ENCODE results near the gene E2F3. TPM values are rescaled to one million over a fixed set of nuclear protein-coding genes. Genes with fewer than 3 reads are reported as not detected.

E2F3 gene
- total and polyA plus RNA-seq, 8 donors = 0.51 to 4.4 (median 1.2) TPM

GRCh38 chr6:20434766-20435165, 33.1 kb downstream of the E2F3 start:
- Histone ChIP-seq H3K9me3 (no peaks in the 10 kb centered on the region), H3K36me3 (no peaks in the 10 kb centered on the region), H3K4me1 (no peaks in the 10 kb centered on the region), H3K27ac (no peak overlapping the region), H3K4me3 (no peak overlapping the region), H3K27me3 (no peaks in the 10 kb centered on the region)
- no peak for FAIRE-seq
- intact Hi-C loops (cut with DNase I) = no loop called here
- TF ChIP-seq CTCF (IDR thresholded peaks at IDR 0.05) = no peak
- 98% methylated on average over 6 of the region's 6 CpGs for WGBS, 2 donors
- DNase-seq = no peak
- no peak for ATAC-seq

- Histone ChIP-seq H3K36me3 (no peaks in the 10 kb centered on the region), H3K9me3 (no peaks in the 10 kb centered on the region), H3K27me3 (no peaks in the 10 kb centered on the region), H3K27ac (no peak overlapping the region), H3K4me1 (no peaks in the 10 kb centered on the region), H3K4me3 (no peak overlapping the region)
- intact Hi-C loops (cut with DNase I) = no loop called here
- ATAC-seq = no peak
- TF ChIP-seq CTCF (IDR thresholded peaks at IDR 0.05) = no peak
- no peak for DNase-seq
- no peak for FAIRE-seq
- WGBS, 2 donors = 98% methylated on average over 2 of the region's 2 CpGs
Measured at GRCh38 chr6:20436719-20437118, 35.0 kb downstream of the E2F3 start.

- ATAC-seq (no peak), DNase-seq (no peak), FAIRE-seq (no peak)
- intact Hi-C loops (cut with DNase I) = no loop called here
- H3K4me1 ChIP-seq = no peaks in the 10 kb centered on the region
- H3K9me3 ChIP-seq = no peaks in the 10 kb centered on the region
- 96 to 98% methylated on average over 8 of the region's 8 CpGs for WGBS, 2 donors
- H3K27me3 ChIP-seq = no peaks in the 10 kb centered on the region
- TF ChIP-seq CTCF (IDR thresholded peaks at IDR 0.05) = no peak
- H3K27ac ChIP-seq = no peak overlapping the region
- H3K4me3 ChIP-seq = no peak overlapping the region
- no peaks in the 10 kb centered on the region for H3K36me3 ChIP-seq
Measured at GRCh38 chr6:20437639-20438038, 36.0 kb downstream of the E2F3 start.

GRCh38 chr6:20438462-20439070, 36.9 kb downstream of the E2F3 start:
- FAIRE-seq = no peak
- no peak for DNase-seq
- WGBS, 2 donors = 87 to 93% methylated on average over 4 of the region's 4 CpGs
- H3K9me3 ChIP-seq = no peaks in the 10 kb centered on the region
- no peak for ATAC-seq
- intact Hi-C loops (cut with DNase I) = no loop called here
- H3K36me3 ChIP-seq = no peaks in the 10 kb centered on the region
- H3K27ac ChIP-seq = no peak overlapping the region
- no peak for TF ChIP-seq CTCF (IDR thresholded peaks at IDR 0.05)
- H3K4me1 ChIP-seq = no peaks in the 10 kb centered on the region
- H3K27me3 ChIP-seq = no peaks in the 10 kb centered on the region
- no peak overlapping the region for H3K4me3 ChIP-seq

- FAIRE-seq = no peak
Measured at GRCh38 chr6:20439558-20439957, 37.9 kb downstream of the E2F3 start.

More at GRCh38 chr6:20439558-20439957, 37.9 kb downstream of the E2F3 start:
- Histone ChIP-seq H3K36me3 (no peaks in the 10 kb centered on the region), H3K27ac (no peak overlapping the region), H3K9me3 (no peaks in the 10 kb centered on the region), H3K27me3 (no peaks in the 10 kb centered on the region), H3K4me3 (no peak overlapping the region), H3K4me1 (no peaks in the 10 kb centered on the region)
- intact Hi-C loops (cut with DNase I) = no loop called here
- 95% methylated on average over 3 of the region's 3 CpGs for WGBS, 2 donors
- DNase-seq (no peak), ATAC-seq (no peak)
- no peak for TF ChIP-seq CTCF (IDR thresholded peaks at IDR 0.05)

All from pancreas (tissue), 10 donors.